GM23248 (cell line): ENCODE measurements around the gene ADM2.

Experiments
- EZH2 ChIP-seq: fragments of 200-600 bp; sonication (generic); IDR thresholded peaks from 2 replicates; pipeline ENCODE4 v1.6.1; 2018; ENCODE audit warnings: antibody characterized with exemption, mild to moderate bottlenecking; ENCODE audit not compliant: insufficient read depth, poor library complexity, severe bottlenecking
- EZH2phosphoT487 ChIP-seq: fragments of 200-600 bp; sonication (generic); IDR thresholded peaks from 2 replicates; pipeline ENCODE4 v1.6.1; 2018; ENCODE audit warnings: antibody characterized with exemption, moderate library complexity, mild to moderate bottlenecking, low read depth; ENCODE audit not compliant: insufficient read depth

GRCh38 chr22:50526834-50527801 lies 45.8 kb downstream of the ADM2 start:
- TF ChIP-seq EZH2 (no peak), EZH2phosphoT487 (no peak)
